GM19328 (cell line): Measurements from ENCODE around the gene SVEP1.
"Not testable (repeated sequence)": the region's sequence is repeated elsewhere in the genome, so short reads cannot be mapped to it uniquely, and the experiment has no call there.

ENCODE experiments used
- ATAC-seq: cut with Tn5 transposase; IDR thresholded peaks from one replicate; pipeline ENCODE4 v1.9.1; 2021; ENCODE audit warnings: mild to moderate bottlenecking, moderate library complexity; ENCODE audit not compliant: unreplicated experiment

The SVEP1 gene

GRCh38 chr9:110579034-110579861 is at the start of gene SVEP1:
SVEP1 (minus strand) TSS chr9:110579741; CDS start chr9:110579543, 198 bp downstream.
- ATAC-seq, result no peak

GRCh38 chr9:110626101-110626829 is 46.7 kb upstream of the SVEP1 start:
- peak; percentile 96 for ATAC-seq

GRCh38 chr9:110623462-110624025 is 44.0 kb upstream of the SVEP1 start:
- no peak for ATAC-seq

- no peak for ATAC-seq
Observed at GRCh38 chr9:110622368-110622767, 42.8 kb upstream of the SVEP1 start.

GRCh38 chr9:110620726-110621125 is 41.2 kb upstream of the SVEP1 start:
- no peak for ATAC-seq

- ATAC-seq, result no peak
Observed at GRCh38 chr9:110619831-110620230, 40.3 kb upstream of the SVEP1 start.

- no peak for ATAC-seq
Observed at GRCh38 chr9:110615498-110615897, 36.0 kb upstream of the SVEP1 start.

- ATAC-seq, result not testable (repeated sequence)
Observed at GRCh38 chr9:110614576-110614975, 35.0 kb upstream of the SVEP1 start.

GRCh38 chr9:110606179-110606790 is 26.7 kb upstream of the SVEP1 start:
- no peak for ATAC-seq

- no peak for ATAC-seq
Observed at GRCh38 chr9:110605565-110605964, 26.0 kb upstream of the SVEP1 start.

GRCh38 chr9:110604171-110604601 is 24.6 kb upstream of the SVEP1 start:
- ATAC-seq, result no peak

GRCh38 chr9:110602281-110602680 is 22.7 kb upstream of the SVEP1 start:
- no peak for ATAC-seq

- ATAC-seq, result no peak
Observed at GRCh38 chr9:110601098-110601497, 21.6 kb upstream of the SVEP1 start.

GRCh38 chr9:110599468-110599867 is 19.9 kb upstream of the SVEP1 start:
- ATAC-seq, result no peak

GRCh38 chr9:110592044-110592830 is 12.7 kb upstream of the SVEP1 start:
- ATAC-seq, result no peak

GRCh38 chr9:110591526-110591925 is 12.0 kb upstream of the SVEP1 start:
- no peak for ATAC-seq

- ATAC-seq, result no peak
Observed at GRCh38 chr9:110590816-110591215, 11.3 kb upstream of the SVEP1 start.

GRCh38 chr9:110588296-110588695 is 8.8 kb upstream of the SVEP1 start:
- no peak for ATAC-seq

- ATAC-seq, result no peak
Observed at GRCh38 chr9:110583237-110583636, 3.7 kb upstream of the SVEP1 start.

GRCh38 chr9:110582156-110582555 is 2.6 kb upstream of the SVEP1 start:
- ATAC-seq, result no peak

GRCh38 chr9:110580850-110581249 is 1.3 kb upstream of the SVEP1 start:
- ATAC-seq, result no peak
